SH-SY5Y (cell line): ENCODE data around the gene DNAAF1.

Source experiments
- GATA2 ChIP-seq: IDR thresholded peaks from 2 replicates; pipeline ENCODE4 v1.6.1; 2011; ENCODE audit warnings: mild to moderate bottlenecking, low read depth, low read length
- GATA3 ChIP-seq: IDR thresholded peaks from 2 replicates; pipeline ENCODE4 v1.6.1; 2011; ENCODE audit warnings: low read depth, mild to moderate bottlenecking, low read length, moderate library complexity

The DNAAF1 gene

DNA sequence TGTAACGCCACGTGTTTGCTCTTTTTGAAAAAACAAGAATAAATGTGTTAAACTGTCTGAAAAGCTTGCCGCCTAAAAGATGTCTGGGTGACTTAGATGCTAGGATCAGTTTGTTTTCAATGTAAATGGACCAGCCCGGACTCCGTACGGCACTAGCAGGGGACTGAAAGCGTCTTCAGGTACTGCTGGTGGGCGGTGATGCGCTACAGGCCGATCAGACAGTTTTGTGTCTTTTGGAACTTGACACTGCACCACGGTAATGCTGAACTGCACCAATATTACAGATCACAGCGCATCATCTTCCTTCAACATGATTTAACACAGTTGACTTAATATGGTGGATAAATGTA lies 27.6 kb upstream of the DNAAF1 start:
- TF ChIP-seq GATA2 (no peak), GATA3 (no peak)

- no peak for TF ChIP-seq GATA3
- no peak for TF ChIP-seq GATA2
These were observed 25.7 kb upstream of the DNAAF1 start for GRCh38 chr16:84119368-84119767.

DNA sequence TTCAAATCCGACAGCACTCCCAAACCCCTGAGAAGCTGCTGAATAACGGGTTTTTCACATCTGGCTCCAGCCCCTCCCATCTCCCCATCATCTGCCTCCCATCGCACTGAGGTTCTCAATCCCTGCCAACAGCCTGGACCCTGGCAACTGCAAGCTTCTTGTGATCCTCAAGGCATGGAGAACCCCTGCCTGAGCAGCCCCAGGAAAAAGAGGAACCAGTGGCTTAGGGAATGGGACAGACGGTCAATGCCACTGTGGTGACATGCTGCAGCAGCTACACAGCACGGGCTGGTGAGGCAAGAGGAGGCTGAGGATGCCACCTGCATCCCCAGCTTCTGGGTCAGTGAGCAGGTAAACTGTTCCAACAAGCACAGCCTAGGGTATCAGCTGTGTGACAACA lies 25.1 kb upstream of the DNAAF1 start:
- TF ChIP-seq GATA3 (no peak), GATA2 (no peak)

DNA sequence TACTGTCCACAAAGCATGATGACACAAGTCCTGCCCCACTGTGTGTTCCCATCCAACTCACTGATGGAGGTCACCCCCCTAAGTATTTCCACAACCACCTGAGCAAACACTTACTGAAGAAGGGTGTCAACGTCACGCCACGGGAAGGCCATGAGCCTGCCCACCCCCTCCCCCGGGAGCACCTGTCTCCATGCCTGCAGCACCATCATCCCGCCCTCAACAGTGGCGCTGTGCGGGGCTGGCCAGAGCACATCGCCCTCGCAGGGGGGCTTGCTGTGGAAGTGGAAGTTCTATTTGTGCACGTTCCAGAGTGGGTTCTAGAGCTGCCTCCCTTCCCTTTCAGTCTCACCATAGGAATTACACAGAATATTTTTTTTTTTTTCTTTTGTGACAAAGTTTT lies 24.1 kb upstream of the DNAAF1 start:
- no peak for TF ChIP-seq GATA3
- no peak for TF ChIP-seq GATA2

- no peak for TF ChIP-seq GATA3
- no peak for TF ChIP-seq GATA2
These were observed 20.6 kb upstream of the DNAAF1 start for GRCh38 chr16:84124257-84125073.

DNA sequence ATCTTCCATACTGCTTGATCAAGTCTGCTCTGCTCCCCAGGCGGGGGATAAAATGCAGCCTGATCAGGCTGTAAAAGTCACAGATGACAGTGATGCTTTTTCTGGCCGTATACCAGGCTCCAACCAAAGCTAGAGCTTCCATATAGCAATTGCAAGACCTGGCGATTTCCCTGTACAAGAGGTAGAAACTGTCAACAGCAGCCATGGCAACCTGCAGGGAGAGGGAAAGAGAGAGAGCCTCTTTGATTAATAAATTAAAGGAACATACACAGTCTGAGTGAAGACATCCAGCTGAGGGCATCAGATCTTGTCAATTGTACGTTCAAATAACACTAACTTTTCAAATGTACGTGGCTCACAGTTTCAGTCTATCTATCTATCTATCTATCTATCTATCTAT lies 14.0 kb upstream of the DNAAF1 start:
- no peak for TF ChIP-seq GATA3
- no peak for TF ChIP-seq GATA2

GRCh38 chr16:84132527-84133285 lies 12.4 kb upstream of the DNAAF1 start:
- no peak for TF ChIP-seq GATA2
- no peak for TF ChIP-seq GATA3

DNA sequence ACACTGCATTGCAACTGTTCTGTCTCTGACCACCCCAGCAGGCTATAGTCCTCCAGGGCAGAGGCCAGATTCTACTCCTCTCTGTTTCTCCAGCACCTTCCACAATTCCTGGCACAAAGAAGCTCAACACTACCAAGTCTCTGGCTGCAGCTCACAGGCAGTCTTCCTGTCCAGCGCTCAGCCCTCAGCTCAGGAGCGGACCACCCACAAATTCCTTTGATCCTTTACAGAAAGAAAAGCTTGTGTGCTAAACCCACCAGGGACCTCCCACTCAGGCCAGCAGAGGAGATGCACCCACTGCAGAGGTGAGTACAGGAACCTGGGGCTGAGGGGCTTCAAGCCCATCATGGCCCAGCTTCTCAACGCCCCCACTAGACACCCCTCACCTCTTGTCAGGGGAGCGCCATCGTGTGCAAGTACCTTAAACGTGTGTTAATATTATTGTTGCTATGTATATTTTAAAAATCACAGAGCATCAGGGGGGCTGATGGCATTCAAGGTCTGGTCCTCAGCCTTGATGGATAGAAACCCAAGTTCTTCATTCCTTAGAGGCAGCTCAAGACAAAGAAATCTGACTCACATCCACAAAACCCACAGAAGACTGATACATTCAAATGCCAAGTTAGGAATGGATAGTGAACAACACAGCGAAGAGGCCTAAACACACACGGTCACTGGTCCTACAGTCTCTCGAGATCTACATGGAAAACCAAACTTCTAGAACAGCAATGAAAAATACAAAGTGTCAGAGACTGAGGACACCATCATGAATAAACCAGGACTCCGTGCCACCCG lies 8.6 kb upstream of the DNAAF1 start:
- TF ChIP-seq GATA3 = no peak
- no peak for TF ChIP-seq GATA2

DNA sequence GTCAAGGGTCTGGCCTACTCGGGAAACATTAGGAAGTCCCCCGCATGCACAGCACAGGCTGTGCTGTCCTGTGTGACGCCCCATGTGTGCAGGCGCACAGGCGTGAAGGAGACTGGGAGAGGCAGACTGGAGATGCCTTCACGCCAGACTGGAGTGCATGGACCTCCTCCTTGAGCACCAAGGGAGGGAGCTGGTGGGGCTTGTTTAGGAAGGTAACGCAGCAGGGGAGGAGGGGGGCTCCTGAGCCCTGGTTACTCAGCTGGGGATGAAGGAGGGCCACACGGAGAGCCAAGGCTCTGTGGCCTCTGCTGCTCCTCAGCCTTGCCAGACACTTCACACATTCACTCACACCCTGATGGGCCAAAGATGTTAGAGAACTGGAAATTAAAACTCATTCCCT lies 7.8 kb upstream of the DNAAF1 start:
- TF ChIP-seq GATA3 (no peak), GATA2 (no peak)

- TF ChIP-seq GATA2 (no peak), GATA3 (no peak)
These were observed 7.2 kb upstream of the DNAAF1 start for GRCh38 chr16:84137769-84138357.

DNA sequence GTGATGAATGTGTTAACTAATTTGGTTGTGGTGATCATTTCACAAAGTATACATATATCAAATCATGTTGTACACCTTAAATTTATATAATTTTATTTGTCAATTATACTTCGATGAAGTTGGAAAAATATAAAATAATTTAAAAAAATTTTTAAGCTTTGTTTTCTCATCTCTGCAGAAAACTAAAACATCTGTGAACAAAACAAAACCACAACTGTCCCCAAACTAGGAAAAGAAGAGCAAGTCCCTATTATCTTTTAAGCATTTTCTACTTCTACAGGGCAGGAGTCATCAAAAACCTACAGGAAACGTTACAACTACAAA lies 6.6 kb upstream of the DNAAF1 start:
- TF ChIP-seq GATA2 = no peak
- TF ChIP-seq GATA3 = no peak

GRCh38 chr16:84138824-84139627 lies 6.1 kb upstream of the DNAAF1 start:
- no peak for TF ChIP-seq GATA3
- TF ChIP-seq GATA2 = no peak

GRCh38 chr16:84139628-84140258 lies 5.4 kb upstream of the DNAAF1 start:
- TF ChIP-seq GATA3 (no peak), GATA2 (no peak)
